ENCODE measurements around the gene FBXL22.

The FBXL22 gene

GRCh38 chr15:63597038-63597790 lies at the start of gene FBXL22:
TSS of gene FBXL22 (plus strand) at chr15:63597387. CDS start at chr15:63597393, 6 bp downstream.
- Histone ChIP-seq H3K9ac (ENCODE audit: low read depth, low read length, poor library complexity, severe bottlenecking) (no peak within 1 kb of the TSS), H3K9me2 (replicated peaks; ENCODE audit: low read depth, low read length) (no peaks in the 10 kb centered on the region), H3K9me3 (ENCODE audit: insufficient read depth, low read depth, low read length) (no peaks in the 10 kb centered on the region), H4K20me1 (ENCODE audit: insufficient read depth, low read length, poor library complexity, severe bottlenecking) (no peaks in the 10 kb centered on the region), H3K4me2 (ENCODE audit: low read depth, low read length, poor library complexity, severe bottlenecking) (no peak within 1 kb of the TSS), H3K36me3 (ENCODE audit: insufficient read depth, low read length) (peaks cover 19% of the 10 kb centered on the region; the same call in 1 of the 2 replicates), H3K27me3 (ENCODE audit: insufficient read depth, low read length, poor library complexity, severe bottlenecking) (no peaks in the 10 kb centered on the region), H3K4me1 (ENCODE audit: insufficient read depth, low read length, poor library complexity, severe bottlenecking) (peaks cover 26% of the 10 kb centered on the region), H3K79me2 (ENCODE audit: insufficient read depth, low read length) (peaks cover 12% of the 10 kb centered on the region), H3F3A (ENCODE audit: low read depth) (no peaks in the 10 kb centered on the region), H2AFZ (ENCODE audit: low read length) (no peak within 1 kb of the TSS), H3K4me3 (ENCODE audit: low read length, poor library complexity, severe bottlenecking) (no peak within 1 kb of the TSS)
- TF ChIP-seq CTCF (conservative IDR thresholded peaks at IDR 0.05; ENCODE audit: low read length) (no peak), EZH2phosphoT487 (IDR thresholded peaks at IDR 0.05; ENCODE audit: borderline replicate concordance) (no peak)

GRCh38 chr15:63551400-63551799 lies 45.8 kb upstream of the FBXL22 start:
- no peak overlapping the region for H3K4me2 ChIP-seq (ENCODE audit: low read depth, low read length, poor library complexity, severe bottlenecking)
- peaks cover 52% of the 10 kb centered on the region for H4K20me1 ChIP-seq (ENCODE audit: insufficient read depth, low read length, poor library complexity, severe bottlenecking)
- peaks cover 37% of the 10 kb centered on the region for H3K79me2 ChIP-seq (ENCODE audit: insufficient read depth, low read length)
- H3K9me3 ChIP-seq (ENCODE audit: insufficient read depth, low read depth, low read length) = no peaks in the 10 kb centered on the region
- H3K4me3 ChIP-seq (ENCODE audit: low read length, poor library complexity, severe bottlenecking) = no peak overlapping the region
- no peaks in the 10 kb centered on the region for H3F3A ChIP-seq (ENCODE audit: low read depth)
- TF ChIP-seq CTCF (conservative IDR thresholded peaks at IDR 0.05; ENCODE audit: low read length) (no peak), EZH2phosphoT487 (IDR thresholded peaks at IDR 0.05; ENCODE audit: borderline replicate concordance) (no peak)
- H3K9me2 ChIP-seq (replicated peaks; ENCODE audit: low read depth, low read length) = no peaks in the 10 kb centered on the region
- H3K36me3 ChIP-seq (ENCODE audit: insufficient read depth, low read length) = peaks cover 23% of the 10 kb centered on the region; the same call in 1 of the 2 replicates
- no peak overlapping the region for H2AFZ ChIP-seq (ENCODE audit: low read length)
- no peak overlapping the region for H3K9ac ChIP-seq (ENCODE audit: low read depth, low read length, poor library complexity, severe bottlenecking)
- H3K4me1 ChIP-seq (ENCODE audit: insufficient read depth, low read length, poor library complexity, severe bottlenecking) = peaks cover 19% of the 10 kb centered on the region
- H3K27me3 ChIP-seq (ENCODE audit: insufficient read depth, low read length, poor library complexity, severe bottlenecking) = no peaks in the 10 kb centered on the region

- Histone ChIP-seq H3K27me3 (ENCODE audit: insufficient read depth, low read length, poor library complexity, severe bottlenecking) (no peaks in the 10 kb centered on the region), H2AFZ (ENCODE audit: low read length) (no peak overlapping the region), H3K36me3 (ENCODE audit: insufficient read depth, low read length) (peaks cover 37% of the 10 kb centered on the region), H3K9me2 (replicated peaks; ENCODE audit: low read depth, low read length) (no peaks in the 10 kb centered on the region), H3K9me3 (ENCODE audit: insufficient read depth, low read depth, low read length) (no peaks in the 10 kb centered on the region), H3K79me2 (ENCODE audit: insufficient read depth, low read length) (peaks cover 29% of the 10 kb centered on the region), H3K9ac (ENCODE audit: low read depth, low read length, poor library complexity, severe bottlenecking) (peak overlapping the region; percentile 14), H3K4me1 (ENCODE audit: insufficient read depth, low read length, poor library complexity, severe bottlenecking) (peaks cover 16% of the 10 kb centered on the region), H3K4me3 (ENCODE audit: low read length, poor library complexity, severe bottlenecking) (peak overlapping the region; percentile 8), H4K20me1 (ENCODE audit: insufficient read depth, low read length, poor library complexity, severe bottlenecking) (peaks cover 50% of the 10 kb centered on the region), H3F3A (ENCODE audit: low read depth) (no peaks in the 10 kb centered on the region), H3K4me2 (ENCODE audit: low read depth, low read length, poor library complexity, severe bottlenecking) (peak overlapping the region; percentile 41)
- no peak for TF ChIP-seq CTCF (conservative IDR thresholded peaks at IDR 0.05; ENCODE audit: low read length)
- TF ChIP-seq EZH2phosphoT487 (IDR thresholded peaks at IDR 0.05; ENCODE audit: borderline replicate concordance) = no peak
Measured at GRCh38 chr15:63553388-63553791, 43.8 kb upstream of the FBXL22 start.
